Adrenal gland (tissue), 12 donors: Measurements from ENCODE around the gene AP2A1. TPM values are rescaled to one million over a fixed set of nuclear protein-coding genes. Genes with fewer than 3 reads are reported as not detected.

ENCODE experiments used
- DNase-seq, 7 donors: peaks; one replicate each; pipeline ENCODE4 v3.0.0-alpha.2; 2019 to 2020
- H3K27ac ChIP-seq, 5 donors: fragments of 200-600 bp; sonication (generic) in 4 of 5; 1 replicate in 3 of 5; 2 replicates in 2 of 5; pipeline versions ENCODE4 v1.5.1 to v1.8.0; 2016 to 2020; ENCODE audit warnings: mild to moderate bottlenecking in 1 of 5
- H3K27me3 ChIP-seq: fragments of 200-600 bp; 2 replicates; pipeline ENCODE4 v1.8.0; 2021
- H3K36me3 ChIP-seq, 2 donors: fragments of 200-600 bp; replicated peaks in 1 of 2; 1 replicate in 1 of 2; 2 replicates in 1 of 2; pipeline versions ENCODE4 v1.5.1 to v1.8.0; 2018 to 2022
- H3K4me1 ChIP-seq, 2 donors: fragments of 200-600 bp; replicated peaks in 1 of 2; 1 replicate in 1 of 2; 2 replicates in 1 of 2; pipeline versions ENCODE4 v1.5.1 to v1.8.0; 2018 to 2021
- H3K4me3 ChIP-seq, 4 donors: fragments of 200-600 bp; sonication (generic) in 3 of 4; one replicate each; pipeline ENCODE4 v1.5.1; 2016 to 2018
- H3K9me3 ChIP-seq, 3 donors: fragments of 200-600 bp; sonication (generic) in 1 of 3; replicated peaks in 1 of 3; 1 replicate in 2 of 3; 2 replicates in 1 of 3; pipeline versions ENCODE4 v1.5.1 to v1.8.0; 2016 to 2021
- CTCF ChIP-seq, 6 experiments: fragments of 450-650 bp in 4 of 6; fragments of 200-600 bp in 2 of 6; sonication (generic) in 1 of 6; IDR thresholded peaks; 1 replicate in 5 of 6; 2 replicates in 1 of 6; pipeline versions ENCODE4 v1.5.1 to v1.8.0; 2016 to 2021; ENCODE audit warnings: antibody characterized with exemption in 6 of 6, mild to moderate bottlenecking in 2 of 6, moderate library complexity in 1 of 6
- POLR2A ChIP-seq, 2 donors: fragments of 450-650 bp; IDR thresholded peaks; one replicate each; pipeline ENCODE4 v1.6.1; 2017; ENCODE audit warnings: antibody characterized with exemption in 2 of 2, mild to moderate bottlenecking in 2 of 2, moderate library complexity in 1 of 2
- WGBS, 4 donors: extraction: QIAGEN DNeasy Blood & Tissue Kit in 2 of 4; methylation state at CpG; one replicate each; pipeline versions ENCODE4 v1.1.5 to v1.1.7; 2013 to 2017; 5-methylcytosine and 5-hydroxymethylcytosine counted together
- intact Hi-C, 2 donors: fragments of 100-400 bp; cut with DNase I; formaldehyde crosslinking; loops; one replicate each; pipeline versions ENCODE4 v1.14.1 to v1.15.0; 2022 to 2023
- polyA plus RNA-seq, 3 donors: library from polyadenylated mRNA; stranded (reverse); fragments of 200-250 nt in 2 of 3; fragments of 350-450 nt in 1 of 3; fragmentation: Illumina TruSeq in 1 of 3; extraction: RNeasy Lipid Tissue Mini Kit (QIAGEN cat#74804) in 1 of 3; gene quantifications; one replicate each; pipeline ENCODE4 v1.2.3, GENCODE V29; 2013 to 2014
- total RNA-seq, 9 donors: library from RNA; depleted of rRNA in 4 of 9; stranded (reverse); fragments of >200 nt in 4 of 9; fragments of 120-200 nt in 1 of 9; fragmentation: NEBNext Ultra II Directional in 1 of 9; extraction: Animal tissue kit (Norgen Biotek cat#: 25700) in 1 of 9; gene quantifications; one replicate each; pipeline versions ENCODE4 v1.1.0 to v1.2.4, GENCODE V29; 2013 to 2023
- donor health status: healthy with polysubstance abuse.
- donor health status: Bipolar disorder and iron deficiency.
- donor health status: DM: yes; HTN: yes; CAD: no.
- donor health status: DM: no; HTN: no; CAD: no.
- donor health status: DM: no; HTN: no; CAD: no.
- donor health status: DM: yes; HTN: yes; CAD: no.

Gene AP2A1
- total and polyA plus RNA-seq, 12 donors, result 59.8 to 455 (median 239) TPM

- no peaks in the 10 kb centered on the region for H3K9me3 ChIP-seq
- WGBS, 4 donors, result 62 to 79% (median 69%) methylated on average over 5 of the region's 5 CpGs
- intact Hi-C loops, result no loop called here
- no peak overlapping the region for H3K27ac ChIP-seq
- DNase-seq, result peak in 3 of 7 donors; percentile 33 to 49 (median 46)
- H3K4me3 ChIP-seq, result no peak overlapping the region
- peaks cover 0 to 77% of the 10 kb centered on the region in 2 donors for H3K36me3 ChIP-seq
- no peak for TF ChIP-seq CTCF (IDR thresholded peaks at IDR 0.05)
- no peak for TF ChIP-seq POLR2A (IDR thresholded peaks at IDR 0.05)
- H3K27me3 ChIP-seq, result no peaks in the 10 kb centered on the region
- no peaks in the 10 kb centered on the region for H3K4me1 ChIP-seq
These were observed 70.2 kb downstream of the AP2A1 start for GRCh38 chr19:49837009-49837310.

GRCh38 chr19:49837425-49837824 is 70.6 kb downstream of the AP2A1 start:
- H3K4me1 ChIP-seq, result no peaks in the 10 kb centered on the region
- H3K27me3 ChIP-seq, result no peaks in the 10 kb centered on the region
- H3K9me3 ChIP-seq, result no peaks in the 10 kb centered on the region
- 93 to 97% (median 95%) methylated on average over 3 to 9 of the region's 9 CpGs for WGBS, 4 donors
- no peak overlapping the region for H3K27ac ChIP-seq
- peaks cover 0 to 72% of the 10 kb centered on the region in 2 donors for H3K36me3 ChIP-seq
- no peak overlapping the region for H3K4me3 ChIP-seq
- DNase-seq, result no peak
- TF ChIP-seq CTCF (IDR thresholded peaks at IDR 0.05) (no peak), POLR2A (IDR thresholded peaks at IDR 0.05) (no peak)
- intact Hi-C loops, result no loop called here

- no peak for DNase-seq
- Histone ChIP-seq H3K27ac (no peak overlapping the region), H3K27me3 (no peaks in the 10 kb centered on the region), H3K4me3 (no peak overlapping the region), H3K36me3 (peaks cover 0 to 56% of the 10 kb centered on the region in 2 donors), H3K9me3 (no peaks in the 10 kb centered on the region), H3K4me1 (no peaks in the 10 kb centered on the region)
- intact Hi-C loops, result no loop called here
- 90 to 94% (median 93%) methylated on average over 16 to 18 of the region's 18 CpGs for WGBS, 4 donors
- no peak for TF ChIP-seq POLR2A (IDR thresholded peaks at IDR 0.05)
- TF ChIP-seq CTCF (IDR thresholded peaks at IDR 0.05), result no peak
These were observed 72.2 kb downstream of the AP2A1 start for GRCh38 chr19:49838885-49839588.

- H3K4me1 ChIP-seq, result no peaks in the 10 kb centered on the region
- TF ChIP-seq CTCF (IDR thresholded peaks at IDR 0.05) (no peak), POLR2A (IDR thresholded peaks at IDR 0.05) (no peak)
- H3K9me3 ChIP-seq, result no peaks in the 10 kb centered on the region
- no peaks in the 10 kb centered on the region for H3K27me3 ChIP-seq
- H3K4me3 ChIP-seq, result no peak overlapping the region
- 92 to 94% (median 94%) methylated on average over 11 of the region's 11 CpGs for WGBS, 4 donors
- intact Hi-C loops, result no loop called here
- H3K27ac ChIP-seq, result no peak overlapping the region
- no peak for DNase-seq
- peaks cover 0 to 49% of the 10 kb centered on the region in 2 donors for H3K36me3 ChIP-seq
These were observed 72.9 kb downstream of the AP2A1 start for GRCh38 chr19:49839713-49840112.
